Hepatocyte (in vitro differentiated cells): Measurements from ENCODE around the gene SDCBP2. TPM values are rescaled to one million over a fixed set of nuclear protein-coding genes. Genes with fewer than 3 reads are reported as not detected.

Experiments used
- DNase-seq: peaks from one replicate; pipeline ENCODE4 v3.0.0-alpha.2; 2016; ENCODE audit warnings: low spot score
- H2AFZ ChIP-seq: fragments of 200-600 bp; sonication (generic); 2 replicates; pipeline ENCODE4 v1.6.0; 2016; ENCODE audit warnings: antibody characterized with exemption, mild to moderate bottlenecking
- H3K27ac ChIP-seq: fragments of 200-600 bp; sonication (generic); 2 replicates; pipeline ENCODE4 v1.5.1; 2016; ENCODE audit warnings: mild to moderate bottlenecking
- H3K27me3 ChIP-seq: fragments of 200-600 bp; sonication (generic); 2 replicates; pipeline ENCODE4 v1.6.1; 2016
- H3K36me3 ChIP-seq: fragments of 200-600 bp; sonication (generic); replicated peaks from 2 replicates; pipeline ENCODE4 v1.5.1; 2016; ENCODE audit warnings: low read depth; ENCODE audit not compliant: insufficient read depth
- H3K4me1 ChIP-seq: fragments of 200-600 bp; sonication (generic); 2 replicates; pipeline ENCODE4 v1.5.1; 2016; ENCODE audit warnings: mild to moderate bottlenecking, moderate library complexity; ENCODE audit not compliant: insufficient read depth
- H3K4me2 ChIP-seq: fragments of 200-600 bp; sonication (generic); 2 replicates; pipeline ENCODE4 v1.6.0; 2016
- H3K4me3 ChIP-seq: fragments of 200-600 bp; sonication (generic); 2 replicates; pipeline ENCODE4 v1.5.1; 2016; ENCODE audit warnings: mild to moderate bottlenecking
- H3K79me2 ChIP-seq: fragments of 200-600 bp; sonication (generic); 2 replicates; pipeline ENCODE4 v1.6.0; 2017; ENCODE audit warnings: mild to moderate bottlenecking
- H3K9me2 ChIP-seq: fragments of 200-600 bp; sonication (generic); replicated peaks from 2 replicates; pipeline ENCODE4 v1.6.0; 2017; ENCODE audit warnings: mild to moderate bottlenecking; ENCODE audit not compliant: insufficient read depth
- H3K9me3 ChIP-seq: fragments of 200-600 bp; sonication (generic); 2 replicates; pipeline ENCODE4 v1.5.1; 2016; ENCODE audit warnings: low read depth, mild to moderate bottlenecking
- H4K20me1 ChIP-seq: fragments of 200-600 bp; sonication (generic); 2 replicates; pipeline ENCODE4 v1.6.0; 2016; ENCODE audit warnings: mild to moderate bottlenecking; ENCODE audit not compliant: insufficient read depth, poor library complexity, severe bottlenecking
- CTCF ChIP-seq: fragments of 200-600 bp; sonication (generic); IDR thresholded peaks from 2 replicates; pipeline ENCODE4 v1.5.1; 2016; ENCODE audit warnings: antibody characterized with exemption, mild to moderate bottlenecking; ENCODE audit not compliant: poor library complexity
- EZH2 ChIP-seq: fragments of 200-600 bp; sonication (generic); IDR thresholded peaks from 2 replicates; pipeline ENCODE4 v1.6.1; 2016; ENCODE audit warnings: antibody characterized with exemption, mild to moderate bottlenecking, borderline replicate concordance
- EZH2phosphoT487 ChIP-seq: fragments of 200-600 bp; sonication (generic); IDR thresholded peaks from one replicate; pipeline ENCODE4 v1.6.1; 2018; ENCODE audit warnings: antibody characterized with exemption, mild to moderate bottlenecking, low read depth, moderate library complexity; ENCODE audit not compliant: unreplicated experiment, severe bottlenecking
- WGBS: methylation state at CpG from one replicate; pipeline ENCODE4 v1.1.6; 2016; ENCODE audit warnings: low lambda C conversion rate; ENCODE audit errors: missing lambda C conversion rate; 5-methylcytosine and 5-hydroxymethylcytosine counted together
- polyA plus RNA-seq: library from polyadenylated mRNA; unstranded; fragments of >200 nt; fragmentation: Nextera tagmentation; extraction: Ambion mirVana; gene quantifications from 2 replicates; pipeline ENCODE4 v1.2.1, GENCODE V29; 2016
- total RNA-seq: library from RNA; depleted of rRNA; stranded (reverse); fragments of >200 nt; gene quantifications from 2 replicates; pipeline ENCODE4 v1.2.3, GENCODE V29; 2014

The SDCBP2 gene
- total and polyA plus RNA-seq, 2 experiments from 2014 or later: 64.1 to 83.3 TPM

- no peaks in the 10 kb centered on the region for H3K9me3 ChIP-seq
- TF ChIP-seq EZH2phosphoT487: no peak
- TF ChIP-seq EZH2: no peak
- TF ChIP-seq CTCF: no peak
- H4K20me1 ChIP-seq: no peaks in the 10 kb centered on the region
- H3K4me3 ChIP-seq: no peak overlapping the region
- H3K36me3 ChIP-seq: no peaks in the 10 kb centered on the region
- WGBS: 96% methylated on average over 2 of the region's 2 CpGs
- H3K4me2 ChIP-seq: no peak overlapping the region
- H3K27ac ChIP-seq: peak overlapping the region; percentile 100
- no peaks in the 10 kb centered on the region for H3K9me2 ChIP-seq
- peak; percentile 1 for DNase-seq
- peaks cover 33% of the 10 kb centered on the region for H3K4me1 ChIP-seq
- H2AFZ ChIP-seq: no peak overlapping the region
- no peaks in the 10 kb centered on the region for H3K27me3 ChIP-seq
- peaks cover 59% of the 10 kb centered on the region for H3K79me2 ChIP-seq
These were observed 2.2 kb upstream of the SDCBP2 start for GRCh38 chr20:1331101-1331500.

GRCh38 chr20:1330075-1330830 lies 1.3 kb upstream of the SDCBP2 start:
- Histone ChIP-seq H3K4me1 (peaks cover 35% of the 10 kb centered on the region), H3K27ac (peak overlapping the region; percentile 100), H3K36me3 (no peaks in the 10 kb centered on the region), H3K27me3 (no peaks in the 10 kb centered on the region), H3K9me2 (no peaks in the 10 kb centered on the region), H4K20me1 (no peaks in the 10 kb centered on the region), H3K9me3 (no peaks in the 10 kb centered on the region), H3K4me3 (no peak overlapping the region), H3K79me2 (peaks cover 62% of the 10 kb centered on the region), H3K4me2 (no peak overlapping the region), H2AFZ (no peak overlapping the region)
- 93% methylated on average over 6 of the region's 6 CpGs for WGBS
- DNase-seq: peak; percentile 37
- TF ChIP-seq CTCF: no peak

GRCh38 chr20:1327827-1328679 lies 886 bp downstream of the SDCBP2 start:
- H3K9me2 ChIP-seq: no peaks in the 10 kb centered on the region
- no peaks in the 10 kb centered on the region for H3K9me3 ChIP-seq
- TF ChIP-seq EZH2 (no peak), CTCF (no peak), EZH2phosphoT487 (no peak)
- peak overlapping the region; percentile 100 for H3K27ac ChIP-seq
- no peaks in the 10 kb centered on the region for H3K36me3 ChIP-seq
- no peaks in the 10 kb centered on the region for H4K20me1 ChIP-seq
- peak; percentile 63 for DNase-seq
- WGBS: 88% methylated on average over 7 of the region's 7 CpGs
- peaks cover 35% of the 10 kb centered on the region for H3K4me1 ChIP-seq
- no peak overlapping the region for H3K4me3 ChIP-seq
- peak overlapping the region; percentile 85 for H3K4me2 ChIP-seq
- no peaks in the 10 kb centered on the region for H3K27me3 ChIP-seq
- no peak overlapping the region for H2AFZ ChIP-seq
- H3K79me2 ChIP-seq: peaks cover 73% of the 10 kb centered on the region
